Astrocyte (in vitro differentiated cells and primary cell): ENCODE measurements around the gene MAML2. TPM values are rescaled to one million over a fixed set of nuclear protein-coding genes. Genes with fewer than 3 reads are reported as not detected.

ENCODE experiments used
- DNase-seq: peaks from one replicate; pipeline ENCODE4 v3.0.0-alpha.2; 2010; ENCODE audit warnings: low read depth
- FAIRE-seq: peaks from 2 replicates; lab custom pipeline; 2011; peaks lifted over from hg19 to GRCh38; lab: Jason Lieb, UNC
- H2AFZ ChIP-seq: 2 replicates; pipeline ENCODE4 v1.6.0; 2012; ENCODE audit warnings: low read depth, low read length, inconsistent platforms
- H3K27ac ChIP-seq: 2 replicates; pipeline ENCODE4 v1.5.1; 2011; ENCODE audit warnings: low read depth, low read length, inconsistent platforms
- H3K27me3 ChIP-seq: 2 replicates; pipeline ENCODE4 v1.6.0; 2011; ENCODE audit warnings: low read length, inconsistent platforms; ENCODE audit not compliant: insufficient read depth
- H3K36me3 ChIP-seq: 2 replicates; pipeline ENCODE4 v1.5.1; 2011; ENCODE audit warnings: low read length, inconsistent platforms; ENCODE audit not compliant: insufficient read depth
- H3K4me1 ChIP-seq: 2 replicates; pipeline ENCODE4 v1.5.1; 2011; ENCODE audit warnings: low read length, inconsistent platforms; ENCODE audit not compliant: insufficient read depth
- H3K4me2 ChIP-seq: 2 replicates; pipeline ENCODE4 v1.6.0; 2012; ENCODE audit warnings: low read length, inconsistent platforms
- H3K4me3 ChIP-seq: 2 replicates; pipeline ENCODE4 v1.5.1; 2011; ENCODE audit warnings: low read depth, mild to moderate bottlenecking, low read length, inconsistent platforms; ENCODE audit not compliant: insufficient read depth
- H3K79me2 ChIP-seq: 2 replicates; pipeline ENCODE4 v1.6.0; 2012; ENCODE audit warnings: mild to moderate bottlenecking, low read length, inconsistent platforms; ENCODE audit not compliant: insufficient read depth
- H3K9ac ChIP-seq: 2 replicates; pipeline ENCODE4 v1.6.0; 2012; ENCODE audit warnings: mild to moderate bottlenecking, low read length, inconsistent platforms
- H3K9me3 ChIP-seq: 2 replicates; pipeline ENCODE4 v1.5.1; 2012; ENCODE audit warnings: low read depth, mild to moderate bottlenecking, low read length, inconsistent platforms; ENCODE audit not compliant: insufficient read depth
- H4K20me1 ChIP-seq: 2 replicates; pipeline ENCODE4 v1.6.0; 2012; ENCODE audit warnings: low read length, inconsistent platforms; ENCODE audit not compliant: insufficient read depth
- H3K27ac Mint-ChIP-seq: one replicate; pipeline ENCODE4 v1.8.0; 2021; ENCODE audit warnings: mild to moderate bottlenecking, mixed read lengths; ENCODE audit not compliant: unreplicated experiment
- H3K27me3 Mint-ChIP-seq: one replicate; pipeline ENCODE4 v1.8.0; 2021; ENCODE audit warnings: low read depth, mixed read lengths; ENCODE audit not compliant: unreplicated experiment
- H3K36me3 Mint-ChIP-seq: one replicate; pipeline ENCODE4 v1.8.0; 2021; ENCODE audit warnings: low read depth, mixed read lengths; ENCODE audit not compliant: unreplicated experiment
- H3K4me1 Mint-ChIP-seq: one replicate; pipeline ENCODE4 v1.8.0; 2021; ENCODE audit warnings: low read depth, mixed read lengths; ENCODE audit not compliant: unreplicated experiment
- H3K4me3 Mint-ChIP-seq: one replicate; pipeline ENCODE4 v1.8.0; 2021; ENCODE audit warnings: mild to moderate bottlenecking, moderate library complexity, mixed read lengths; ENCODE audit not compliant: unreplicated experiment
- H3K9me3 Mint-ChIP-seq: one replicate; pipeline ENCODE4 v1.8.0; 2021; ENCODE audit warnings: mild to moderate bottlenecking, mixed read lengths; ENCODE audit not compliant: unreplicated experiment
- CTCF ChIP-seq: IDR thresholded peaks from 2 replicates; pipeline ENCODE4 v1.5.1; 2011; ENCODE audit warnings: low read depth, mild to moderate bottlenecking, inconsistent platforms, low read length, moderate library complexity; ENCODE audit not compliant: insufficient read depth
- EZH2 ChIP-seq: IDR thresholded peaks from 2 replicates; pipeline ENCODE4 v1.6.1; 2012; ENCODE audit warnings: mild to moderate bottlenecking, low read length, inconsistent platforms; ENCODE audit not compliant: insufficient read depth
- total RNA-seq: library from RNA; stranded (reverse); gene quantifications from 2 replicates; pipeline ENCODE4 v1.2.1, GENCODE V29; 2021

The MAML2 gene
- total RNA-seq, 1 donor from 2014 or later: 27.4 TPM

GRCh38 chr11:96125400-96125799, 217.6 kb downstream of the MAML2 start:
- H3K4me3 Mint-ChIP-seq: no peak overlapping the region
- no peak overlapping the region for H3K4me2 ChIP-seq
- TF ChIP-seq EZH2 (no peak), CTCF (no peak)

DNA sequence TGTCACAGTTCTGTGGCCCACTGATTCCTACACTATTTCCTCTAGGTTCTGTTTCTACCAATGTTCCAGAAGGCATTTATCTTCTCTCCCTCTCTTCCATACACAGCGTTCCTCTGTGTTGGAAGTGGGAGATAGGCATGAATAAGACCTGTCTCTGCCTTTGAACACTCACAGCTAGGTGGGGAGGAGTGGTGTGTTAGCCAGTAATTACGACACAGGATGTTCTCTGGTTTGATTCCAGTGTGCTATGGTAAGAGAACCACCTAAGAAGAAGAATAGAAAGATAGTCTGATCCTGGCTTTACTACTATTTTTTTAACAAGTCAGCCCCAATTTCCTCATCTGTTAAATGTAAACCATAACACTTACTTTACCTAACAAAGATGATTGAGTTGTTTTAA, 218.8 kb downstream of the MAML2 start:
- H3K9me3 Mint-ChIP-seq: no peaks in the 10 kb centered on the region
- Histone ChIP-seq H3K36me3 (no peaks in the 10 kb centered on the region), H3K4me1 (peaks cover 10% of the 10 kb centered on the region), H3K4me2 (no peak overlapping the region), H3K9ac (no peak overlapping the region), H2AFZ (no peak overlapping the region), H3K27me3 (no peaks in the 10 kb centered on the region), H4K20me1 (peaks cover 14% of the 10 kb centered on the region), H3K9me3 (no peaks in the 10 kb centered on the region), H3K79me2 (peaks cover 28% of the 10 kb centered on the region), H3K27ac (no peak overlapping the region), H3K4me3 (no peak overlapping the region)
- H3K4me3 Mint-ChIP-seq: no peak overlapping the region
- peaks cover 5% of the 10 kb centered on the region for H3K36me3 Mint-ChIP-seq
- FAIRE-seq: no peak
- DNase-seq: no peak
- H3K27me3 Mint-ChIP-seq: no peaks in the 10 kb centered on the region
- no peak overlapping the region for H3K27ac Mint-ChIP-seq
- no peak for TF ChIP-seq CTCF
- TF ChIP-seq EZH2: no peak
- peaks cover 16% of the 10 kb centered on the region for H3K4me1 Mint-ChIP-seq

More at GRCh38 chr11:96125400-96125799, 217.6 kb downstream of the MAML2 start:
- no peaks in the 10 kb centered on the region for H3K9me3 ChIP-seq
- H4K20me1 ChIP-seq: peaks cover 14% of the 10 kb centered on the region
- H3K9ac ChIP-seq: no peak overlapping the region
- no peak overlapping the region for H3K27ac ChIP-seq
- peaks cover 33% of the 10 kb centered on the region for H3K79me2 ChIP-seq
- peaks cover 16% of the 10 kb centered on the region for H3K4me1 Mint-ChIP-seq
- no peak overlapping the region for H2AFZ ChIP-seq
- H3K4me3 ChIP-seq: no peak overlapping the region
- peaks cover 5% of the 10 kb centered on the region for H3K36me3 Mint-ChIP-seq
- H3K27ac Mint-ChIP-seq: no peak overlapping the region
- no peak for DNase-seq
- H3K36me3 ChIP-seq: no peaks in the 10 kb centered on the region
- no peaks in the 10 kb centered on the region for H3K27me3 ChIP-seq
- H3K9me3 Mint-ChIP-seq: no peaks in the 10 kb centered on the region
- no peaks in the 10 kb centered on the region for H3K27me3 Mint-ChIP-seq
- H3K4me1 ChIP-seq: peaks cover 10% of the 10 kb centered on the region
- FAIRE-seq: no peak

DNA sequence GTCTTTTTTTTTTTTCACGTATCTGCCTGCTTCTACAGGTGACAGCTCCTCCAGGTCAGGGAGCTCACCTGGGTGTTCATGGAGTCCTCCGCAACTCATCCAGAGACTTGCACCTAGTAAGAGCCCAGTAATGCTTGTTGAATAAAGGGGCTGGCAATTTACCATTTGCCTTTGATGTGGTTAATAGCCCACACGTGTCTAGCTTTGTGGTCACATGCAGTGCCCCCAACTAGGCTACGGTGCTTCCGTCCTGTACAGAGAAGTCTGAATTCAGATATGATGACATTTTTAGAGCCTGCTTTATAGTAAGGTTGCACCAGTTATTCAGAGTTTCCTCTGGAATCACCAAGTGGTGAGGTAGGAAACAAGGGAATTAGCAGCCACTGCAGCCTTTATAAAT, 219.7 kb downstream of the MAML2 start:
- Histone ChIP-seq H4K20me1 (peaks cover 14% of the 10 kb centered on the region), H3K4me2 (no peak overlapping the region), H3K9me3 (no peaks in the 10 kb centered on the region), H3K4me1 (peaks cover 10% of the 10 kb centered on the region), H3K36me3 (no peaks in the 10 kb centered on the region), H3K27ac (no peak overlapping the region), H3K79me2 (peaks cover 28% of the 10 kb centered on the region), H3K27me3 (no peaks in the 10 kb centered on the region), H3K4me3 (no peak overlapping the region), H2AFZ (no peak overlapping the region), H3K9ac (no peak overlapping the region)
- peaks cover 16% of the 10 kb centered on the region for H3K4me1 Mint-ChIP-seq
- peaks cover 5% of the 10 kb centered on the region for H3K36me3 Mint-ChIP-seq
- H3K4me3 Mint-ChIP-seq: no peak overlapping the region
- no peak for TF ChIP-seq EZH2
- no peak for TF ChIP-seq CTCF
- H3K9me3 Mint-ChIP-seq: no peaks in the 10 kb centered on the region
- no peaks in the 10 kb centered on the region for H3K27me3 Mint-ChIP-seq
- no peak for FAIRE-seq
- DNase-seq: no peak
- H3K27ac Mint-ChIP-seq: peak overlapping the region; percentile 70
